ENCODE measurements around the gene OPRM1. TPM values are rescaled to one million over a fixed set of nuclear protein-coding genes. Genes with fewer than 3 reads are reported as not detected.

The OPRM1 gene
- polyA plus RNA-seq, 1 experiment, result not detected

GRCh38 chr6:154241581-154241980, 202.5 kb downstream of the OPRM1 start:
- H3K9me3 ChIP-seq (ENCODE audit: control insufficient read depth, insufficient read depth, low read length), result no peaks in the 10 kb centered on the region
- CTCF ChIA-PET, result interaction anchor here (0.7 to 1.6 kb wide), 3 partner anchors 33 to 36 kb away, joined by 3 to 5 read pairs (median 4); no protein-coding TSS in a partner anchor
- no peak for TF ChIP-seq CTCF (IDR thresholded peaks at IDR 0.05; ENCODE audit: low read depth, low read length)
- no peak overlapping the region for H3K27ac ChIP-seq (ENCODE audit: low read depth, low read length)
- POLR2A ChIA-PET, result no interaction called here
- H3K4me3 ChIP-seq (ENCODE audit: low read depth, low read length), result no peak overlapping the region
- no peaks in the 10 kb centered on the region for H3K27me3 ChIP-seq (ENCODE audit: control insufficient read depth, insufficient read depth, low read length)
- no peak for DNase-seq (ENCODE audit: low read depth, low spot score)

GRCh38 chr6:154242617-154243357, 203.7 kb downstream of the OPRM1 start:
- POLR2A ChIA-PET, result no interaction called here
- H3K9me3 ChIP-seq (ENCODE audit: control insufficient read depth, insufficient read depth, low read length), result no peaks in the 10 kb centered on the region
- no peak overlapping the region for H3K4me3 ChIP-seq (ENCODE audit: low read depth, low read length)
- no peak overlapping the region for H3K27ac ChIP-seq (ENCODE audit: low read depth, low read length)
- no peak for TF ChIP-seq CTCF (IDR thresholded peaks at IDR 0.05; ENCODE audit: low read depth, low read length)
- CTCF ChIA-PET, result no interaction called here
- no peaks in the 10 kb centered on the region for H3K27me3 ChIP-seq (ENCODE audit: control insufficient read depth, insufficient read depth, low read length)
- no peak for DNase-seq (ENCODE audit: low read depth, low spot score)

- ChIA-PET POLR2A (no interaction called here), CTCF (no interaction called here)
- TF ChIP-seq CTCF (IDR thresholded peaks at IDR 0.05; ENCODE audit: low read depth, low read length), result no peak
- Histone ChIP-seq H3K4me3 (ENCODE audit: low read depth, low read length) (no peak overlapping the region), H3K9me3 (ENCODE audit: control insufficient read depth, insufficient read depth, low read length) (no peaks in the 10 kb centered on the region), H3K27ac (ENCODE audit: low read depth, low read length) (no peak overlapping the region), H3K27me3 (ENCODE audit: control insufficient read depth, insufficient read depth, low read length) (no peaks in the 10 kb centered on the region)
- DNase-seq (ENCODE audit: low read depth, low spot score), result no peak
Observed at GRCh38 chr6:154243793-154244750, 205.0 kb downstream of the OPRM1 start.

GRCh38 chr6:154245506-154245905, 206.5 kb downstream of the OPRM1 start:
- CTCF ChIA-PET, result interaction anchor here (0.8 kb wide), 1 partner anchor 430 kb away, joined by 3 read pairs; no protein-coding TSS in a partner anchor
- DNase-seq (ENCODE audit: low read depth, low spot score), result no peak
- POLR2A ChIA-PET, result no interaction called here
- no peak for TF ChIP-seq CTCF (IDR thresholded peaks at IDR 0.05; ENCODE audit: low read depth, low read length)
- no peaks in the 10 kb centered on the region for H3K9me3 ChIP-seq (ENCODE audit: control insufficient read depth, insufficient read depth, low read length)
- H3K4me3 ChIP-seq (ENCODE audit: low read depth, low read length), result no peak overlapping the region
- H3K27ac ChIP-seq (ENCODE audit: low read depth, low read length), result no peak overlapping the region
- H3K27me3 ChIP-seq (ENCODE audit: control insufficient read depth, insufficient read depth, low read length), result no peaks in the 10 kb centered on the region

- ChIA-PET CTCF (interaction anchor here (1.2 kb wide), 1 partner anchor 31 kb away, joined by 4 read pairs; no protein-coding TSS in a partner anchor), POLR2A (no interaction called here)
- Histone ChIP-seq H3K4me3 (ENCODE audit: low read depth, low read length) (no peak overlapping the region), H3K27ac (ENCODE audit: low read depth, low read length) (no peak overlapping the region), H3K9me3 (ENCODE audit: control insufficient read depth, insufficient read depth, low read length) (no peaks in the 10 kb centered on the region), H3K27me3 (ENCODE audit: control insufficient read depth, insufficient read depth, low read length) (no peaks in the 10 kb centered on the region)
- DNase-seq (ENCODE audit: low read depth, low spot score), result no peak
- TF ChIP-seq CTCF (IDR thresholded peaks at IDR 0.05; ENCODE audit: low read depth, low read length), result no peak
Observed at GRCh38 chr6:154246723-154247118, 207.7 kb downstream of the OPRM1 start.

All from AG04450 (cell line).